BE2C (cell line): Measurements from ENCODE around the gene DCST1.

Source experiments
- DNase-seq: peaks from one replicate; pipeline ENCODE4 v3.0.0-alpha.2; 2020
- H3K27me3 ChIP-seq: fragments of 250-450 bp; sonication (Bioruptor Pico); 2 replicates; pipeline ENCODE4 v1.5.1; 2020; ENCODE audit warnings: mild to moderate bottlenecking
- H3K36me3 ChIP-seq: fragments of 250-450 bp; sonication (Bioruptor Pico); 2 replicates; pipeline ENCODE4 v1.5.1; 2020; ENCODE audit warnings: mild to moderate bottlenecking
- H3K4me1 ChIP-seq: fragments of 250-450 bp; sonication (Bioruptor Pico); 2 replicates; pipeline ENCODE4 v1.5.1; 2020
- H3K4me3 ChIP-seq: 2 replicates; pipeline ENCODE4 v1.5.1; 2011; ENCODE audit warnings: low read depth, low read length
- H3K9me3 ChIP-seq: fragments of 250-450 bp; sonication (Bioruptor Pico); 2 replicates; pipeline ENCODE4 v1.5.1; 2020
- CTCF ChIP-seq: IDR thresholded peaks from 2 replicates; pipeline ENCODE4 v1.5.1; 2012; ENCODE audit warnings: mild to moderate bottlenecking, low read depth, low read length

Gene DCST1

GRCh38 chr1:155086128-155086741 is 52.6 kb downstream of the DCST1 start:
- peak overlapping the region; percentile 77 for H3K4me3 ChIP-seq
- DNase-seq, result peak; percentile 78

GRCh38 chr1:155086856-155087535 is 53.4 kb downstream of the DCST1 start:
- Histone ChIP-seq H3K9me3 (no peaks in the 10 kb centered on the region), H3K4me3 (no peak overlapping the region), H3K4me1 (peaks cover 9% of the 10 kb centered on the region), H3K36me3 (no peaks in the 10 kb centered on the region), H3K27me3 (peaks cover 10% of the 10 kb centered on the region)
- peak; percentile 22; the same call in 1 of the 2 replicates for TF ChIP-seq CTCF
- DNase-seq, result no peak

More at GRCh38 chr1:155086128-155086741, 52.6 kb downstream of the DCST1 start:
- peak; percentile 84 for TF ChIP-seq CTCF
- Histone ChIP-seq H3K27me3 (peaks cover 18% of the 10 kb centered on the region), H3K36me3 (no peaks in the 10 kb centered on the region), H3K9me3 (no peaks in the 10 kb centered on the region), H3K4me1 (peaks cover 9% of the 10 kb centered on the region)

- Histone ChIP-seq H3K4me3 (peak overlapping the region; percentile 27), H3K36me3 (no peaks in the 10 kb centered on the region), H3K27me3 (no peaks in the 10 kb centered on the region; the same call in 1 of the 2 replicates), H3K4me1 (peaks cover 17% of the 10 kb centered on the region), H3K9me3 (no peaks in the 10 kb centered on the region)
- TF ChIP-seq CTCF, result peak; percentile 96
- DNase-seq, result peak; percentile 91
Measured at GRCh38 chr1:155091071-155092051, 57.7 kb downstream of the DCST1 start.

GRCh38 chr1:155092131-155092530 is 58.5 kb downstream of the DCST1 start:
- Histone ChIP-seq H3K4me1 (peaks cover 17% of the 10 kb centered on the region), H3K4me3 (no peak overlapping the region), H3K27me3 (no peaks in the 10 kb centered on the region; the same call in 1 of the 2 replicates), H3K9me3 (no peaks in the 10 kb centered on the region), H3K36me3 (no peaks in the 10 kb centered on the region)
- TF ChIP-seq CTCF, result no peak
- no peak for DNase-seq

GRCh38 chr1:155092641-155093040 is 59.0 kb downstream of the DCST1 start:
- no peak for TF ChIP-seq CTCF
- Histone ChIP-seq H3K36me3 (no peaks in the 10 kb centered on the region), H3K9me3 (no peaks in the 10 kb centered on the region), H3K27me3 (no peaks in the 10 kb centered on the region; the same call in 1 of the 2 replicates), H3K4me1 (peaks cover 17% of the 10 kb centered on the region), H3K4me3 (no peak overlapping the region)
- DNase-seq, result no peak
